ENCODE data around the gene TLX1.

Gene TLX1

DNA sequence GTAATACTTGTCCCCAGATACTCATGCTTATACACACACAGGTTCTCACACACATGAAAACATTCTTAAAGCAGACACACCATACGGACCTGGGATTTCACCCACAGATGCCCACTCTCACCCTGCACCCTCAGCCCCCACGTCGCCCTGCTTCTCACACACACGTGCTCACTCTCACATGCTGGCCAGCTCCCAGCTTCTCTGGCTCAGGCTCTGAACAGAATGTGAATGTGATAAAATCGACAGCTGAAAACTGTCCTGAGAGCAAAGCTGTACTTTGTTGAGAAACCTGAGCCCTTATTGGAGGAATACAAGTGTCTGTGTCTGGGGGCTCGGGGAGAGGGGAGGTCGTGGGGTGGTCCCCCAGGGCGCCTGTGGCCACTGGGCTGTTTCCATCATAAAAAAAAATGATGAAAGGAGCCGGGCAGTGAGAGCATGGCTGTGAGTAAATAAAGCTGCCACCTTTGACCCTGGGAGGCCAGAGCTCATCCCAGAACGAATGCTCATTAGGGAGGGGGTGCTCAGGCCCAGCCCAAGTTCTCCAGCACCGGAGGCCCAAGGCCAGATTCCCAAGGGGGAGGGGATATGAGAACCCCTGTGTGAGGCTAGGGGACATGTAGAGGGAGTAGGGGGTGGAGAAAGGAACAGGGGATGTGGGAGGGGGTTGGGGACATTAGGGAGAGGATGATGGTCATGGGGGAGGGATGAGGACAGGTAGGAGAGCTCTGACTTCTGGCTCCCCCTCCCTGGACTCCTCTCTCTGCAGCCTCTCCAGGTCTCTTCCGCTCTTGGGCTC lies 18.1 kb upstream of the TLX1 start:
- no peak for DNase-seq

DNA sequence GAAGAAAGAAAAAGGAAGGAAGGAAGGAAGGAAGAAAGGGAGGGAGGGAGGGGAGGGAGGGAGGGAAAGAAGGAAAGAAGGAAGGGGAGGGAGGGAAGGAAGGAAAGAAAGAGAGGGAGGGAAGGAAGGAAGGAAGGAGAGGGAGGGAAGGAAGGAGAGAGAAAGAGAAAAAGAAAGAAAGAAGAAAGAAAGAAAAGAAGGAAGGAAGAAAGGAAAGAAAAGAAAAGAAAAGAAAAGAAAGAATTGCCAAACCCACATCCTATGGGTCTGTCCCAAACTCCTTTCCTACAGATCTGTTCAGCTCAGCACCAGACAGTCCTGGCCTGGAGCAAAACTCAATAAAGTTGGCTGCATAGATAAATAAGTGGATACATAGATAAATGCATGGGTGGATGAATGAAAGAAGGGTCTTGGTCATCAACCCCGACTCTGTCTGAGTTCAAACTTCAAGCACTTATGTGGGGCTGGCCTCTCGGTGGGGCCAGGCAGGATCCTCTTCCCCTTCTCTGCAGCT lies 17.2 kb upstream of the TLX1 start:
- DNase-seq, result no peak

DNA sequence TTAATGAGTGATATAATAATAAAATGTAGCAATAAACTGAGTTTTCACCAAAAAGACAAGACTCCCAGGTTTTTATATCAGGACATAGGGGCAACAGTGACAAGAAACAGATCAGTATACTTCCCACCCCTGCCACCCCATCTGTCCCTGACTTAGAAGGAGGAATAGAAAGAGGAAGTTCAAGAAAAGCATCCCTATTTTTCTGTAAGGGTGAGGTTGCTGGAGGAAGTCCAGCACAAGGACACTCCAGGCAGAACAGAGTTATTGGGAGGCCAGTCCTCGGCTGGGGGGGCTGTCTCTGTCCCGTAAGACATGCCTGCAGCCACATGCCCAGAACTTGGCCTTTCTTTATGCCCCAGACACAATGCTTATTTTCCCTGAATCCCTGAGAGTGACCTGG lies 16.5 kb upstream of the TLX1 start:
- DNase-seq, result no peak

- DNase-seq, result no peak
Measured at GRCh38 chr10:101116754-101117153, 14.3 kb upstream of the TLX1 start.

DNA sequence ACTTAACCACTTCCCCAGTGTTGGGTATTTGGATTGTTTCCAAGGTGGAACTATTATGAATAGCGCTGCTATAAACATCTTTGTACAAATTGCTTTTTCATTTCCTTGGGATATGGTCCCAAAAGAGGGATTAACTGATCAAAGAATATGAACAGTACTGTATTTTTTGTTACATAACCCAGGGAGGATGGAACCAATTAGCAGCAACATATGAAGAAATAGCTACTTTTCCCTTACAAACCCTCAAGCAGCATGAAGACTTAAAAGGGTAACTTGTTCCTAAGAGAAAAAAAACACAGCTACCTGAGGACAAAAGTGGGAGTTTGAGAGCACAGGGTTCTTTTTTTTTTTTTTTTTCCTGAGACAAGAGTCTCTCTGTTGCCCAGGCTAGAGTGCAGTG lies 13.1 kb upstream of the TLX1 start:
- no peak for DNase-seq

DNA sequence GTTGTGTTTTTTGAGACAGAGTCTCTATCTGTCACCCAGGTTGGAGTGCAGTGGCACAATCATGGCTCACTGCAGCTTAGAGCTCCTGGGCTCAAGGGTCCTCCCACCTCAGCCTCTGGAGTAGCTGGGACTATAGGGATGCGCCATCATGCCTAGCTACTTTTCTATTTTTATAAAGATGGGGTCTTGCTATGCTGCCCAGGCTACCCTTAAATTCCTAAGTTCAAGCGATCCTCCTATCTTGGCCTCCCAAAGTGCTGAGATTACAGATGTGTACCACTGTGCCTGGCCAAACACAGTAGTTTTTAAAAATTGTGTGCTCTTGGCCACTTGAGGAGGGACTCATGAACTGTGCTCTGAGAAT lies 10.6 kb upstream of the TLX1 start:
- DNase-seq, result no peak

GRCh38 chr10:101120884-101121653 lies 10.0 kb upstream of the TLX1 start:
- peak in 1 of 2 experiments; percentile 5 for DNase-seq

DNA sequence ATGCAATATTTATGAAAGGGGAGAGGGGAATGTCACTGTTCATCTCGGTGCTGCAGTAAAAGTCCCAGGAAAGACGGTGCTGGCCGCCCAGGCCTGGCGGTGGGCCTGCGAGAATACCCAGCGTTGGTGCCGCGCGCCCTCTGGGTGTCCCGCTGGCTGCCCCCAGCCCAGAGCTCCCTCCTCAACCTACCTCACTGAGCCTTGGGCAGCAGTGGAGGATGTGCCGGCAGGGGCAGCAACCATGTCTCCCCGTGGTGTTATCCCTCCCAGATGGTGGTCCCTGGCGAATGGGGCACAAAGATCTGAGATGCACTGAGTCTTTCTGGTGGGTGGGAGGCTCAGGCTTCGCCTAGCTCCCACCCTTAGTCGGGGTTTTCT lies 9.5 kb upstream of the TLX1 start:
- DNase-seq, result no peak

DNA sequence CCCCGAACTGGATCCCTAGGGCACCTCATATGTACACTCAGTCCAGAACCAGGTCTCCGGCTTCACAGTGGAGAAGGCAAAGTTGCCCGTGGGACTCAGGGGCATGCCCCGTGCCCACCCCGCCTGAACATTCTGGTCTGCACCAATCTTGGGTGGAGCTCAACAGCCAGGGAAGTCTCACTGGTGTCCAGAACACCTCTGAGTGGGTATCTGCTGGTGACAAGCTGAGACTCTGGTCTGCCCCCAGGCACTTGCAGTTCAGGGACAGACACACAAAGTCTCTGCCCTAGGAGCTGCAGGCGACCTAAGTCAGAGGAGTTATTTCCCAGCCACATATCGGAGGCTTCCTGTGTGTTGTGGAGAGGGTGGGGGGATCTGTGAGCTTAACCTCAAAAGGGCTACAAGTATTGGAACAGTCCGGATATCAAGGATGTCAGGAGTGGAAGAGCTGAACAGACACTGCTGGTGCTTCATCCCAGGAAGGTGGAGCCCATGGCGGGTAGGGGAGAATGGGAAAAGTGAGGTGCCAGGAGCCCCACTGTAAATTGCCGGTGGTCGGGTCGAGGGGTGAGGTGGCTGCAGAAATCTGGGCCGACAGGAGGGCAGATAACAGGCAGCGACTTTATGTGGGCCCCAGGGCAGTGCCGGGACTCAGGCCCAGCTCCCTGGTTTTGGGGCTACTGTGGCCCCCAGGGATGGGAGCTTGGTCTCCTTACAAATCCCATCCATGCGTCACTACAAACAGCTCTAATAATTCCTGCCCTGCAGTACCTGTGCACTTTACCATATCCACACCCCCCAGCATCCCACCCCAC lies 8.6 kb upstream of the TLX1 start:
- DNase-seq, result no peak

DNA sequence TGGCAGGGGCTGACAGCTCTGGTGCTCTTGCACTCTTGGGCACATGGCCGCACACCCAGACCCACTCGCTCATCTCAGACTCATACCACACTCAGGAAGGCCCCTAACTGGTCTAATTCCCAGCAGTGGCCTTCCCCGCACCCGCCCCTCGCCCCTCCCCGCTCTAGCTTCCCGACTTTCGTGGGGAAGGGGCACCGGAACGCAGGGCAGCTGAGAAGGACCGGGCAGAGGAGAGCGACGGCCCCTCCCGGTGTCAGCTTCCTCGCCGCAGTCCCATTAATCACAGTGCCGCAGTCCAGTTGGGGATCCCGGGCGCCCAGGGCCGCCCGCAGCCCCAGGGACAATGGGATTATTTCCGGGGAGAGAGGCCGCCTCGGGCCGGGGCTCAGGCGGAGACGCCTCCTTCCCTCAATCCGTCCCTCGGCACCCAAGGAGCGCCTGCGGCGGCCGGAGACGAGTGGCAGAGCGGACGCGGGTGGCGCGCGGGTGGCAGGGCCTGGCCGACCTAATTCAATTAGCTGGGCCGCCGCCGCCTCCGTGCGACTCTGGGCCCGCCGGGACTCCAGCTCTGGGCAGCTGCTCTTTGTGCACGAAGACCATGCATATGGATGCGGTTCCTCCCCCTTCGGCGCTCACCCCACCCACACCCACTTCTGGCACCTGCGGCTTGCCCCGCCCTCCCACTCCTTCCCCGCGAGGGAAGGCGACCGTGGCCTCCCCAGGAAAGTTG lies 7.8 kb upstream of the TLX1 start:
- DNase-seq, result peak in 1 of 2 experiments; percentile 12

GRCh38 chr10:101123815-101124617 lies 7.1 kb upstream of the TLX1 start:
- no peak for DNase-seq

DNA sequence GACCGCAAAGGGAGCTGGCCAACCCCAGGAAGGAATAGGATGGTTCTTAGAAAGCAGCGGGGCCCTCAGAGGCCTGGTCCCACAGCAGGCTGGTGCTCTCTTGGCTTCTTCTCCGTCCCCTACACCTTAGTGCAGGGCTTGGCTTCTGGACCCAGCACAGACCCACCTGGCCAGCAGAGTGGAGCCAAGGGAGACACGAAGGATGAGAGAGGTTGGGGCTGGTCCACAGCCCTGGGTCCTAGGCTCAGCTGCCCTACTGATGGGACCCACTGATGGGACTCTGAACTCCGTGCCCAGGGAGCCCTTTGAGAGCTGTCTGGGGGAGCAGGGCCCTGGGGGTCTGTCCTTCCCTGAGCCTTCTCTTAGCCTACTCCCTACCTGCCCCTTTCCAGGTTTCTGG lies 6.2 kb upstream of the TLX1 start:
- DNase-seq, result no peak

DNA sequence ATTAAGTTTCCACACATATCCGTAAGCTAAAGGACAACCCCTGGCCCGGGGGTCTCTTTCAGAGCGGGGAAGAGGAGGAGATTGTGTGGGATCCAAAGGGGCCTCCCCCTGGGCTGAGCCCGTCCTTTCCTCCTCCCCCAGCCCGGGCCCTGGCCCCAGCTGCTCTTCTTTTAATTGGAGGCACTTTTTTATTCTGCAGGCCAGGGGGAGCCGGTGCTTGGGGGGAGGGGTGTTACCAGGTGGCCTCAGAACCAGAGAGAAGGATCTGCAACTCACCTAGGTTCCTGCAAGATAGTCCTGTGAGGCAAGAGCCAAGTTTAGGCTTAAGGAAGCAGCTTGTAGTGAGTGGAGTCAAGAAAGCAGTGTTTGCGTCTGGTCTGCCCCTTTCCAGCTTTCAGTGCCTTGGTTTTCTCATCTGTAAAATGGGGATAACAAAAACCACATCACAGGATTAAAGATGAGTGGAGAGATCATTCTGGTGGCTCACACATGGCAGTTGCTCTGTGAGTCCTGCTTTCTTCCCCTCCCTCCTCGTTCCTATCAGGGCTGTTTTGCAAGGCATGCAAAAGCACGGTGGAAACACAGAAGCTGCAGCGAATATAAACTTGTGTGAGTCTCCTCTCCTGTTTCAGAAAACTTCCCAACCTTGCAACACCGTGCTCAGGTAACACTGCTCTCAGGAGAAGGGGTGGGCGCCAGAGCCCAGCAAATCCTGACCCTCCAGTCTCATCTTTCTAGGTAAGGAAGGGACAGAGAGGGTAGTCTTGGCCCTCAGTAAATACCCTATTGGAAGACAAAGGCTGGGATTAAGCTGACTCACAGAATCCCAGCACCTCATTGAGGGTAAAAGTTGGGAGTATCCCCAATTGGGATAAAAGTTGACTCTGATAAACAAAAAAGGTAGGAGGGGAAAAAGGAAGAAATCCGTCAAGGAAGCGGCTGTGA lies 4.1 kb upstream of the TLX1 start:
- no peak for DNase-seq

DNA sequence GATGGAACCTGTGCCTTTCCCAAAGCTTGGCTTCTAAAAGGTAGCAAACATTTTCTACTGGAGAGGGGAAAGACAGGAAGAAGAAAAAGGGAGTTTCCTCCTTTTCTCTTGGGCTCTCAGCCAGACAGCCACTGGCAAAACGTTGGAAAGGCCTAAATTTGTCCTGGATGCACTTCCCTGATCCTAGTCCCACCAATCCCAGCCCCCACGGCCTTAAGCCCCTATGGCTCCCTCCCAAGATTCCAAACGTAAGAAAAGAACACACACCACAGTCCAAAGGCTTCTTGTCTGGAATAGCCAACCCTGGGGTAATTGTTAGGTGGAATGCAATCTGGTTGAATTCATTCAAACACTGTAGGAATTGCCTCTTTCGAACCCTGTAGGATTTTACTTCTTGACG lies 959 bp upstream of the TLX1 start:
- no peak for DNase-seq

DNA sequence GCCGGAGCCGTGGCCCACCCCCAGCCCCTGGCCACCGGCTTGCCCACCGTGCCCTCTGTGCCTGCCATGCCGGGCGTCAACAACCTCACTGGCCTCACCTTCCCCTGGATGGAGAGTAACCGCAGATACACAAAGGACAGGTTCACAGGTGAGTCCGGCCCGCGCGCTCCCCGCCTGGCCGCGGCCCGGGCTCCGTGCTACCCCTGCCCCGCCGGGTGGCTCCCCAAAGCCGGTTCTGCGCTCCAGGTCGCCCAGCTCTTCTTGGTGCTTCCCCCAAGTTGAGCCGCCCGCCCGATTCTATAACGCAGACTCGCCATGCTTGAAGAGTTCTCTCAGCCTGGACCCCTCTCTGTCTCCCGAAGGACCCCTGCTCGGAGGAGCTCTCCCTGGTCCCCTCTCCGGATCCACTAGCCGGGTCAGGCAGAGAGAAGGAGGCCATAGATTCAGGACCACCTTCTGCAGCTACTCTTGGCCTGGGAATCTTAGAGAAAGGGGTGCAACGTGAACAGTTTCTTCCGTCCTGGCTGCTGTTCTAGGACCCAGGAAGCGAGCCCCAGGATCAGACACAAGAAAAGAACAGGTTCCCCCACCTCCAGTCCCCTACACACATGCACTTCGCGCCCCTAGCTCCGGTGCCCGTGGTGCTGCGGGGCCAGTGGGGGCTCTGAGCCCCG lies 999 bp downstream of the TLX1 start:
- DNase-seq, result no peak

GRCh38 chr10:101132636-101133473 lies 1.8 kb downstream of the TLX1 start:
- no peak for DNase-seq

DNA sequence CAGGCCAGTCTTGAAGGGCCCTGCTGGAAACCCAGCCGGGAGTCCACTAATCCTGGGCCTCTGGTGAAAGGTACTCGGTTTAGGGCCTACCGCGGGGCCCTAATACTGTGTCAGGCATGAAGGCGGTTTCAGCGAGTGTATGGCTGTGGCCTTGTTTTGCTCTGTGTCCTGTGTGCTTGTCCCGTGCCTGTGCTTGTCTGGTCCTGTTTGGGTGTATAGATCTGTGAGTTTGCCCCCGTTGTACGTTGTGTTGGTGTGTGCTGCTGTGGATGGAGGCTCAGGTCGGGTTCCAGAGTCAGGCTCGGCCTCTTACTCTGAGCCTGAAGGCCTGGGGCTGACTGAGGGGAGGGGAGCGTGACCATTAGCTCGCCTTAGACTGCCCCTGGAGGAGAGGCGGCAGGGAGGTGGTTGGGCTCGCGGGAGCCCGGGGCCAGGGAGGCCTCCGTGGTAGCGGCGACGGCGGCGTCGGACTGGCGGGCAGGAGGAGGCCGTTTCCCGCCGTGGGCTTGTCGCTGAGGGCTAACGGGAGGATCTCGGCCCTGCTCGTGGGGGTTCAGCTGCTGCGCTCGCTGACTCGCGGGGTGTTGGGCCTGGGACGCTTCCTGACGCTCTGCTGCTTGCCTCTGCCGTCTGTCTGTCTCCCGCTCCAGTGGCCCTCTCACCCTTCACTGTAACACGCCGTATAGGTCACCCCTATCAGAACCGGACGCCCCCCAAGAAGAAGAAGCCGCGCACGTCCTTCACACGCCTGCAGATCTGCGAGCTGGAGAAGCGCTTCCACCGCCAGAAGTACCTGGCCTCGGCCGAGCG lies 2.6 kb downstream of the TLX1 start:
- DNase-seq, result no peak

Data from NCI-H524 (cell line).